Cardiac muscle cell (in vitro differentiated cells and primary cell): ENCODE measurements around the gene COPE. TPM values are rescaled to one million over a fixed set of nuclear protein-coding genes. Genes with fewer than 3 reads are reported as not detected.

Experiments used
- DNase-seq, 2 donors: peaks; one replicate each; pipeline versions ENCODE4 v3.0.0 to v3.0.0-alpha.2; 2010 to 2017; ENCODE audit warnings: low read depth in 1 of 2, low spot score in 1 of 2
- H3K27ac ChIP-seq: fragments of 200-600 bp; sonication (generic); 2 replicates; pipeline ENCODE4 v1.5.1; 2016
- H3K27me3 ChIP-seq: fragments of 200-600 bp; sonication (generic); 2 replicates; pipeline ENCODE4 v1.6.0; 2016; ENCODE audit warnings: control low read depth
- H3K36me3 ChIP-seq: fragments of 200-600 bp; sonication (generic); 2 replicates; pipeline ENCODE4 v1.5.1; 2016; ENCODE audit warnings: control low read depth
- H3K4me1 ChIP-seq: fragments of 200-600 bp; sonication (generic); 2 replicates; pipeline ENCODE4 v1.8.1; 2017; ENCODE audit warnings: low read depth, mild to moderate bottlenecking, mixed run types
- H3K4me3 ChIP-seq: fragments of 200-600 bp; sonication (generic); 2 replicates; pipeline ENCODE4 v1.5.1; 2016; ENCODE audit warnings: mild to moderate bottlenecking
- H3K9me3 ChIP-seq: fragments of 200-600 bp; sonication (generic); 2 replicates; pipeline ENCODE4 v1.5.1; 2017; ENCODE audit warnings: low read depth, mild to moderate bottlenecking, control low read depth
- polyA plus RNA-seq: library from polyadenylated mRNA; unstranded; fragments of >200 nt; fragmentation: Nextera tagmentation; extraction: Ambion mirVana; gene quantifications from 2 replicates; pipeline ENCODE4 v1.2.1, GENCODE V29; 2016
- total RNA-seq: library from RNA; depleted of rRNA; stranded (reverse); fragments of >200 nt; gene quantifications from 2 replicates; pipeline ENCODE4 v1.2.3, GENCODE V29; 2016
- TF ChIP-seq, protein P1 (sequence below): IDR thresholded peaks from 2 replicates; pipeline ENCODE4 v1.5.1; 2012; ENCODE audit warnings: low read depth, mild to moderate bottlenecking, low read length

Gene COPE
- total and polyA plus RNA-seq, 2 experiments from 2014 or later: 306 to 523 TPM

- H3K4me3 ChIP-seq: no peak overlapping the region
- TF ChIP-seq, protein P1, sequence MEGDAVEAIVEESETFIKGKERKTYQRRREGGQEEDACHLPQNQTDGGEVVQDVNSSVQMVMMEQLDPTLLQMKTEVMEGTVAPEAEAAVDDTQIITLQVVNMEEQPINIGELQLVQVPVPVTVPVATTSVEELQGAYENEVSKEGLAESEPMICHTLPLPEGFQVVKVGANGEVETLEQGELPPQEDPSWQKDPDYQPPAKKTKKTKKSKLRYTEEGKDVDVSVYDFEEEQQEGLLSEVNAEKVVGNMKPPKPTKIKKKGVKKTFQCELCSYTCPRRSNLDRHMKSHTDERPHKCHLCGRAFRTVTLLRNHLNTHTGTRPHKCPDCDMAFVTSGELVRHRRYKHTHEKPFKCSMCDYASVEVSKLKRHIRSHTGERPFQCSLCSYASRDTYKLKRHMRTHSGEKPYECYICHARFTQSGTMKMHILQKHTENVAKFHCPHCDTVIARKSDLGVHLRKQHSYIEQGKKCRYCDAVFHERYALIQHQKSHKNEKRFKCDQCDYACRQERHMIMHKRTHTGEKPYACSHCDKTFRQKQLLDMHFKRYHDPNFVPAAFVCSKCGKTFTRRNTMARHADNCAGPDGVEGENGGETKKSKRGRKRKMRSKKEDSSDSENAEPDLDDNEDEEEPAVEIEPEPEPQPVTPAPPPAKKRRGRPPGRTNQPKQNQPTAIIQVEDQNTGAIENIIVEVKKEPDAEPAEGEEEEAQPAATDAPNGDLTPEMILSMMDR: no peak
These were observed 20.0 kb upstream of the COPE start for GRCh38 chr19:18939163-18939562.

GRCh38 chr19:18933297-18933696 is 14.1 kb upstream of the COPE start:
- DNase-seq: no peak

More at GRCh38 chr19:18939163-18939562, 20.0 kb upstream of the COPE start:
- Histone ChIP-seq H3K36me3 (peaks cover 2% of the 10 kb centered on the region), H3K27ac (no peak overlapping the region), H3K27me3 (no peaks in the 10 kb centered on the region), H3K4me1 (no peaks in the 10 kb centered on the region), H3K9me3 (no peaks in the 10 kb centered on the region)
- DNase-seq: no peak

DNA sequence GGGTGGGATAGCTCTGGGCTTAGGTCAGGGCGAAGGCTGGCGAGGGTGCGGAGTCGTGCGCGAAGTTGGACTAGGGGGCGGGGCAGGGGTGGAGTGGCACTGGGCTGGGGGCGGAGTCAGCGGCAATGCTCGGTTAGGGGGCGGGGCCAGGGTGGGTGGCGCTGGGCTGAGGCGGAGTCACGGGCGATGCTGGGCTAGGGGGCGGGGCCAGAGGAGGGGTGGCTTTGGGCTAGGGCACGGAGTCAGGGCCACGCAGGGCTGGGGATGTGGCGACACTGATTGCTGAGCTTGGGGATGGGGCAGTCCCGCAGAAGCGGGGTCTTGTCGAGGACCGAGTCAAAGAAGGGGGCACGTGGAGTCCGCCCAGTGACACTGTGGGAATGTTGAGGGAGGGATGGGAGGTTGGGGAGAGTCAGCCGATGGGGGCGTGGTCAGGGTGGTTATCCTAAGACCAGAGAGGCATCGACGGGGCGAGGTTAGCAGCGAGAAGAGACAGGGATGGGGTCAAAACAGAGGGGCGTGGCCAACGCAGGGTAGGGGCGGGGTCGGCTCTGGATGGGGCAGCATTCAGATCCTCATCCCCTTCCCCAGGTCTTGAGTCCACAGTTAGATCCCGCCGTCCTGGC is 13.1 kb upstream of the COPE start:
- peak; percentile 51 to 88 for DNase-seq

More at GRCh38 chr19:18933297-18933696, 14.1 kb upstream of the COPE start:
- peaks cover 5% of the 10 kb centered on the region for H3K36me3 ChIP-seq
- H3K4me1 ChIP-seq: no peaks in the 10 kb centered on the region
- TF ChIP-seq, protein P1: no peak
- H3K27ac ChIP-seq: no peak overlapping the region
- H3K9me3 ChIP-seq: no peaks in the 10 kb centered on the region
- no peak overlapping the region for H3K4me3 ChIP-seq
- no peaks in the 10 kb centered on the region for H3K27me3 ChIP-seq

GRCh38 chr19:18931316-18932162 is 12.4 kb upstream of the COPE start:
- H3K4me1 ChIP-seq: no peaks in the 10 kb centered on the region
- H3K36me3 ChIP-seq: peaks cover 9% of the 10 kb centered on the region
- TF ChIP-seq, protein P1: no peak
- H3K9me3 ChIP-seq: no peaks in the 10 kb centered on the region
- H3K27me3 ChIP-seq: no peaks in the 10 kb centered on the region
- no peak for DNase-seq
- no peak overlapping the region for H3K4me3 ChIP-seq
- H3K27ac ChIP-seq: no peak overlapping the region

More for the DNA sequence above, 13.1 kb upstream of the COPE start:
- Histone ChIP-seq H3K4me1 (no peaks in the 10 kb centered on the region), H3K36me3 (peaks cover 9% of the 10 kb centered on the region), H3K9me3 (no peaks in the 10 kb centered on the region), H3K4me3 (peak overlapping the region; percentile 2), H3K27me3 (no peaks in the 10 kb centered on the region), H3K27ac (no peak overlapping the region)
- TF ChIP-seq, protein P1: no peak

DNA sequence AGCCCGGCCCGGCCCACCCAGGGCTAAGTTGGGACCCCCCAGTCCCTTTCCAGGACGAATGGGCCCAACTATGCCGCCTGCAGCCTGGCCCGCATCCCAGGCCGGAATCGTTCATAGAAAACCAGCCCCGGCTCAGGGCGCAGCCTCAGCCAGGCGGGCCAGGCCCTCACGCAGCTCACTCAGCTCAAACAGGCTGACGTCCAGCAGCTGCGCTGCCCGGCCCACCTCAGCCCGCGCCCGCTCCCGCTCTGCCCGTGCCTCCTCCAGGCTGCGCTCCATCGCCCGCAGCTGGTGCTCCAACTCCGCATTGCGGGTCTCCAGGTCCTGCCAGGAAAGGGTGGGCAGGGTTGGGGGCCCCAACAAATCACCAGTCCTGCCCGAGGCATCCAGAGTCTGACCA is 10.1 kb upstream of the COPE start:
- no peaks in the 10 kb centered on the region for H3K9me3 ChIP-seq
- H3K27ac ChIP-seq: no peak overlapping the region
- no peaks in the 10 kb centered on the region for H3K27me3 ChIP-seq
- H3K36me3 ChIP-seq: peaks cover 16% of the 10 kb centered on the region
- no peak for DNase-seq
- TF ChIP-seq, protein P1: no peak
- no peak overlapping the region for H3K4me3 ChIP-seq
- no peaks in the 10 kb centered on the region for H3K4me1 ChIP-seq
